Keratinocyte (primary cell): ENCODE results near the gene KCNG2. TPM values are rescaled to one million over a fixed set of nuclear protein-coding genes. Genes with fewer than 3 reads are reported as not detected.

Experiments
- DNase-seq: peaks from one replicate; pipeline ENCODE4 v3.0.0-alpha.2; 2011; ENCODE audit warnings: low read depth, missing footprints, low spot score
- FAIRE-seq: peaks from 2 replicates; lab custom pipeline; 2011; peaks lifted over from hg19 to GRCh38; lab: Jason Lieb, UNC
- H2AFZ ChIP-seq: 2 replicates; pipeline ENCODE4 v1.6.0; 2012; ENCODE audit warnings: low read length, control low read depth, inconsistent platforms; ENCODE audit not compliant: control insufficient read depth
- H3K27ac ChIP-seq: 2 replicates; pipeline ENCODE4 v1.5.1; 2011; ENCODE audit warnings: low read length; ENCODE audit not compliant: control insufficient read depth, insufficient read depth
- H3K27me3 ChIP-seq: 3 replicates; pipeline ENCODE4 v1.6.0; 2011; ENCODE audit warnings: low read length; ENCODE audit not compliant: control insufficient read depth, insufficient read depth; ENCODE audit errors: extremely low read depth
- H3K36me3 ChIP-seq, 2 experiments: 2 replicates in 1 of 2; 3 replicates in 1 of 2; pipeline ENCODE4 v1.5.1; 2011; ENCODE audit warnings: low read length in 2 of 2, mild to moderate bottlenecking in 1 of 2; ENCODE audit not compliant: control insufficient read depth in 2 of 2, insufficient read depth in 2 of 2; ENCODE audit errors: extremely low read depth in 1 of 2
- H3K4me1 ChIP-seq: 3 replicates; pipeline ENCODE4 v1.5.1; 2011; ENCODE audit warnings: low read length; ENCODE audit not compliant: control insufficient read depth, insufficient read depth; ENCODE audit errors: extremely low read depth
- H3K4me2 ChIP-seq: 3 replicates; pipeline ENCODE4 v1.6.0; 2011; ENCODE audit warnings: low read depth, low read length; ENCODE audit not compliant: control insufficient read depth, insufficient read depth; ENCODE audit errors: extremely low read depth
- H3K4me3 ChIP-seq, 3 experiments: fragments of 200-600 bp in 1 of 3; sonication (generic) in 1 of 3; 2 replicates in 2 of 3; 3 replicates in 1 of 3; pipeline ENCODE4 v1.5.1; 2011 to 2016; ENCODE audit warnings: low read length in 3 of 3, mild to moderate bottlenecking in 3 of 3, control low read depth in 2 of 3, inconsistent platforms in 1 of 3, low read depth in 1 of 3, mixed read lengths in 1 of 3, mixed run types in 1 of 3, moderate library complexity in 1 of 3; ENCODE audit not compliant: control insufficient read depth in 2 of 3, insufficient read depth in 2 of 3; ENCODE audit errors: extremely low read depth in 1 of 3
- H3K79me2 ChIP-seq: 2 replicates; pipeline ENCODE4 v1.6.0; 2012; ENCODE audit warnings: low read length; ENCODE audit not compliant: control insufficient read depth, insufficient read depth
- H3K9ac ChIP-seq: 3 replicates; pipeline ENCODE4 v1.6.0; 2011; ENCODE audit warnings: low read length; ENCODE audit not compliant: control insufficient read depth, insufficient read depth; ENCODE audit errors: extremely low read depth
- H3K9me1 ChIP-seq: 3 replicates; pipeline ENCODE4 v1.6.0; 2011; ENCODE audit warnings: low read length; ENCODE audit not compliant: control insufficient read depth, insufficient read depth; ENCODE audit errors: extremely low read depth
- H3K9me3 ChIP-seq: 2 replicates; pipeline ENCODE4 v1.5.1; 2012; ENCODE audit warnings: low read depth, low read length; ENCODE audit not compliant: control insufficient read depth
- H4K20me1 ChIP-seq: 3 replicates; pipeline ENCODE4 v1.6.0; 2011; ENCODE audit warnings: low read length; ENCODE audit not compliant: control insufficient read depth, insufficient read depth; ENCODE audit errors: extremely low read depth
- EZH2 ChIP-seq: IDR thresholded peaks from one replicate; pipeline ENCODE4 v1.6.1; 2012; ENCODE audit warnings: inconsistent platforms, mild to moderate bottlenecking, low read length, moderate library complexity
- dilution Hi-C: fragments of 300-500 bp; cut with MboI; formaldehyde crosslinking; loops from one replicate; pipeline ENCODE4 v1.7.0; 2020; ENCODE audit warnings: low sequenced_read_pairs; ENCODE audit not compliant: extremely low pct_ligation_motif_present
- polyA plus RNA-seq, 5 experiments: library from polyadenylated mRNA; depleted of rRNA in 3 of 5; stranded (reverse) in 3 of 5; stranded (forward) in 1 of 5; unstranded in 1 of 5; fragments of >200 nt; gene quantifications; 1 replicate in 1 of 5; 2 replicates in 3 of 5; 3 replicates in 1 of 5; pipeline versions ENCODE4 v1.2.1 to v1.2.3, GENCODE V29; 2011 to 2012; ENCODE audit warnings: missing spikeins in 2 of 5, low read depth in 1 of 5, low replicate concordance in 1 of 5
- TF ChIP-seq, protein P1 (sequence below), 3 experiments: IDR thresholded peaks in 1 of 3; conservative IDR thresholded peaks in 1 of 3; optimal IDR thresholded peaks in 1 of 3; 2 replicates in 2 of 3; 3 replicates in 1 of 3; pipeline versions ENCODE3 to v1.5.1; 2011; ENCODE audit warnings: low read length in 3 of 3, mild to moderate bottlenecking in 3 of 3, moderate library complexity in 2 of 3, control low read depth in 1 of 3, inconsistent platforms in 1 of 3; ENCODE audit not compliant: insufficient read depth in 2 of 3; ENCODE audit errors: extremely low read depth in 1 of 3

KCNG2 gene
- polyA plus RNA-seq, 1 donor (not counting 4 experiments of a cell fraction or from before 2014, with no cell fraction given): not detected

DNA sequence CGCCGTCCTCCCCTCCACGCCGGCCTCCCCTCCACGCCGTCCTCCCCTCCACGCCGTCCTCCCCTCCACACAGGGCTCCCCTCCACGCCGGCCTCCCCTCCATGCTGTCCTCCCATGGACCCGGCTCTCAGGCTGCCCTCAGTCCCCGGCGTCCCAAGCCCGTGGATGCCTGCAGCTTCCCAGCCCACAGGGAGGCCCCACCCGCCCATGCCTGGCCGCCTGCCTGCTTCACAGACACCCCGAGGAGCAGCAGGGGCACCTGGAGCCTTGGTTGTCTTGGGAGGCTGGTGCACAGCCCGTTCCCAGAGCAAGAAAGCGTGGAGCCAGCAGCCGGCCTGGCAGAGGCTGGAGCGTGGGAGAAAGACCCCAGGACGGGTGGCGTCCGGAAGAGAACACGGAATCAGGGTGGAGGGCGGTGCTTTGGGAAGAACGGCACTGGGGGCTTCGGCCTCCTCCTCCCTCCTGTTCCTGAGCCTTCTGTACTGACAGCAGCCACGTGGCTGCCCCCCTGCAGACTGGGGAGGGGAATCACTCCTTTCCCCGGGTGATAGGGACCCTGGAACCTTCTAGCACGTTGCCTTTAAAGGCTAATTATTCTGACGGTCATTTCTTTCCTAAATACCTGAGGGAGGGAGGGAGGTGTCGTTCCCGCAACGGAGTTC is 26.2 kb upstream of the KCNG2 start:
- FAIRE-seq (no peak), DNase-seq (no peak)
- Histone ChIP-seq H3K9me1 (no peaks in the 10 kb centered on the region), H3K27ac (no peak overlapping the region), H3K9me3 (no peaks in the 10 kb centered on the region), H4K20me1 (no peaks in the 10 kb centered on the region), H3K4me3 (no peak overlapping the region), H3K79me2 (no peaks in the 10 kb centered on the region), H3K36me3 (no peaks in the 10 kb centered on the region), H3K4me1 (no peaks in the 10 kb centered on the region), H2AFZ (no peak overlapping the region), H3K9ac (no peak overlapping the region), H3K4me2 (no peak overlapping the region), H3K27me3 (no peaks in the 10 kb centered on the region)
- dilution Hi-C loops: no loop called here
- no peak for TF ChIP-seq EZH2
- TF ChIP-seq, protein P1, sequence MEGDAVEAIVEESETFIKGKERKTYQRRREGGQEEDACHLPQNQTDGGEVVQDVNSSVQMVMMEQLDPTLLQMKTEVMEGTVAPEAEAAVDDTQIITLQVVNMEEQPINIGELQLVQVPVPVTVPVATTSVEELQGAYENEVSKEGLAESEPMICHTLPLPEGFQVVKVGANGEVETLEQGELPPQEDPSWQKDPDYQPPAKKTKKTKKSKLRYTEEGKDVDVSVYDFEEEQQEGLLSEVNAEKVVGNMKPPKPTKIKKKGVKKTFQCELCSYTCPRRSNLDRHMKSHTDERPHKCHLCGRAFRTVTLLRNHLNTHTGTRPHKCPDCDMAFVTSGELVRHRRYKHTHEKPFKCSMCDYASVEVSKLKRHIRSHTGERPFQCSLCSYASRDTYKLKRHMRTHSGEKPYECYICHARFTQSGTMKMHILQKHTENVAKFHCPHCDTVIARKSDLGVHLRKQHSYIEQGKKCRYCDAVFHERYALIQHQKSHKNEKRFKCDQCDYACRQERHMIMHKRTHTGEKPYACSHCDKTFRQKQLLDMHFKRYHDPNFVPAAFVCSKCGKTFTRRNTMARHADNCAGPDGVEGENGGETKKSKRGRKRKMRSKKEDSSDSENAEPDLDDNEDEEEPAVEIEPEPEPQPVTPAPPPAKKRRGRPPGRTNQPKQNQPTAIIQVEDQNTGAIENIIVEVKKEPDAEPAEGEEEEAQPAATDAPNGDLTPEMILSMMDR (optimal IDR thresholded peaks at IDR 0.05 in 1 of 3, IDR thresholded peaks at IDR 0.05 in 1 of 3, conservative IDR thresholded peaks at IDR 0.05 in 1 of 3; ENCODE audit: extremely low read depth in 1 of 3, insufficient read depth in 2 of 3, low read length in 3 of 3): no peak

DNA sequence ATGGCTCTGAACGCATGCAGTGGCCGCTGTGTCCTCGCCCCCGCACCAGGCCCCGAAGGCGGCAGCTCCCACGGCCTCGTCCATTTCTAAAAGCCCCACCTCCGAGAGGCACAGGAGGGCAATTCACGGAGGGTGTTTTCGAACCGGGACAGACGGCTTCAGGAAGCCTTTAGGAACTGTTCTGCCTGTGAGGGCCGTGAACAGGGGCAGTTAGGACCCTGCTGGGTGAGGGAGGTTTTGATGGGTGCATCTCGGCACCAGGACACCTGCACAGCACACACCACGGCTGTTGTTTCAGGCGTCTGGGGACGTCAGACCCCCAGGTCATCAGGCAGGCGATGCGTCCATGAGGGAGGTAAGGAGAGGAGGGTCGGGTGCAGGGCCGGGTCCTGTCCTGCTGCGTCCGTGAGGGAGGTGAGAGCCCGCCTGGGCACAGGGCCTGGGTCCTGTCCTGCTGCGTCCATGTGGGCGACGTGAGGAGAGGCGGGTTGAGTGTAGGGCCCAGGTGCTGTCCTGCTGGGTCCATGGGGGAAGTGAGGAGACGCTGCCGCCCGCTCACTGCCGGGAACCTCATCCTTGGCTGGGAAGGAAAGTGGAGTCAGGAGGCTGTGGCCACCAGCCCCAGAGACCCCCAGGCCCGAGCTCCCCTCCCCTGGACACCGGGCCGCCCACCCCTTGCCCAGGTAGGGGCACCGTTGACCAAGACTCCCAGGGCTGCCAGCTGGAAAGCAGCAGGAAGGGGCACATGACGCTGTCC is 25.5 kb upstream of the KCNG2 start:
- H3K36me3 ChIP-seq: no peaks in the 10 kb centered on the region
- DNase-seq: no peak
- dilution Hi-C loops: no loop called here

More for the DNA sequence above, 25.5 kb upstream of the KCNG2 start:
- Histone ChIP-seq H3K4me2 (no peak overlapping the region), H4K20me1 (no peaks in the 10 kb centered on the region), H3K79me2 (no peaks in the 10 kb centered on the region), H3K9ac (no peak overlapping the region), H3K4me3 (no peak overlapping the region), H3K4me1 (no peaks in the 10 kb centered on the region), H3K9me3 (no peaks in the 10 kb centered on the region), H3K9me1 (no peaks in the 10 kb centered on the region), H3K27ac (no peak overlapping the region), H2AFZ (no peak overlapping the region), H3K27me3 (peaks cover under 1% of the 10 kb centered on the region)
- TF ChIP-seq EZH2: no peak
- TF ChIP-seq, protein P1 (optimal IDR thresholded peaks at IDR 0.05 in 1 of 3, IDR thresholded peaks at IDR 0.05 in 1 of 3, conservative IDR thresholded peaks at IDR 0.05 in 1 of 3; ENCODE audit: extremely low read depth in 1 of 3, insufficient read depth in 2 of 3, low read length in 3 of 3): no peak
- FAIRE-seq: no peak
